HG02763 (cell line): ENCODE measurements around the gene RHBG.

Source experiments
- ATAC-seq: cut with Tn5 transposase; IDR thresholded peaks from one replicate; pipeline ENCODE4 v1.9.1; 2021; ENCODE audit warnings: mild to moderate bottlenecking, moderate library complexity; ENCODE audit not compliant: unreplicated experiment

The RHBG gene

DNA sequence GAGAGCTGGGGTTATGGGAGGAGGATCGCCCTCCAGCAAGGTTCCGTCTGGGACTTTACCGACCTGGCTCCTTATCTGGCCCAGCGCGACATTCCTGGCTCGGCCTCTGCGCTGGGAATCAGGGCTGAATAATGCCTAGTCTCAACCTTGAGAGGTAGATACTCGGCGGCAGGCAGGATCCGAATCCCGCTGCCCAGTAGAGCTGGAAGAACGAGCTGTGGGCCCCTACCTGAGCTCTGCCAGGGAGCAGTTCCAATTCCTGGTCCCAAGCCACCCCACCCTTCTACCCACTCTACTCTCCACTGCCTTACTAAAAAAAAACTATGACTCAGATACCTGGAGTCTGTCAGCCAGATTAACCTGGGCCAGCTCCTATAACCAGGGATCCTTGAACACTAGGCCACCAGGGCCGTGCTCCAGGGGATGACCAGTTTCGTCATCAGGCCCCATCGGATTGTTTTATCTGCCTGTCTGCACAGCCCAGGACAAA, 53.6 kb downstream of the RHBG start:
- ATAC-seq = no peak

DNA sequence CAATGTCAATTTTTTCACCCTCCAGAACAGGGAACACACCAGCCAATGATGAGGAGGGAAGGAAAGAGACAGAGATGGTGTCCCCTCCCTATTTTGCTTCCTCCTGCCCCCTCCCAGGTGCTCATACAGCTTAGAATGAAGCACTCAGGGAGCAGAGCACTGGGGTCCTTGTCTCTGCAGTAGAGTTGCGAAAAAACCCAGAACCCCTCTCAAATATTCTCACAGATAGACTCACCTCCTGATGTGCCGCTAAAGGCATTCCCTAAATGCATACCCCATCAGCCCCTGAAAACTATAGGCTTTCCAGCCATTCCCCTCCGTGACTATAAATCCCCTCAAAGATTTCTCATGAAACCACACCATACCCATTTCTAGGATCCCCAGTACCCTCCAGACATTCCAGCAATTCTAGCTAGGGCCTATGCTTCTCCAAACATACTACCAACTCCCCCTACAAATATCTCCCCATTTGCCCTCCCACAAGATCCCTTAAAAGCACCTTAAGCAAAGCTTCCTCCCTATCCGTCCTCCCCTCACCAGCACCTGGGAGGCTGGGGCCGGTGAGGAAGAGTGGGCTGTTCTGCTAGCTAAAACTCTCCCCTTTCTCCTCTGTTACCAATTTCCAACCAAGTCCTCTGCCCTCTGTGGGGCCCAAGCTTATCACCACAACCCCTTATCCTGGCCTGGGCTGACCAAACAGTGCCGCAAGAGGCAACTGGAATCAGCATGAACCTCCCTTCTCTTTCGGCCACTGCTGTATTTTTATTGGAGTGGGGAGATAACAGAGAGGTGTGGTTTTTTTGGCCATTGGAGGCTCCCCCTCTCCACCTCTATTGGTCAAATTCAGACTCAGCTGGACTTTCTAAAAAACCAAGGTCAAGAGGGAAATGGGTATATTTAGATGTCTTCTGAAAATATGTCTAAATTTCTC, 54.7 kb downstream of the RHBG start:
- ATAC-seq = no peak

DNA sequence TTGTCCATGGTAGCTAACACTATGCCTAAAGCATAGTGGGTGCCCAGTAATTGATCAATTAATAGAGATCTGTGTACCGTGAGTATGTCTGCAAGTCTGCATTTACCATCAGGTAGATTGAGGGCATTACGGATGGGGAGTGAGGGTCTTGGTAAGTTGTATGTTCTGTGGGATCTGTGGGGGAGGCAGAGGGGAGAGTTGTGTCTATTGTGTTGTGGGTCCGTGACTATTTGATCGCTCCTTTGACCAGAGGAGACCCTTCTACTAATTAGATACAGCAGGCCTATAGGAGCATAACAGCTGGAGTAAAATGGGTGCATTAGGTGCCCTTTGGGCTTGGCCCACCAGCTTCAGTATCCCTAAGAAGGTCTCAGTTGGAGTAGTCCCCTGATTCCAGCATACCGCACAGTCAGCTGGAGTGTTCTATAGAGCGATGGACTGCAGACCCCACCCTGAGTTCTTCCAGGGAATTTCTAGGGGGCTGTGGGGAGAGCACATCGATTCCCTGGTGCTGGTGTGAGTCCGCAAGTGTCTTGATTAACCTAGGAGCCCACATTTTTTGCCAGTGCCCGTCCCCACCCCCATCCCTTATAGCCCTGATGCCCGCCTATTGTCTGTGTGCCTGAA, 55.9 kb downstream of the RHBG start:
- ATAC-seq = no peak

DNA sequence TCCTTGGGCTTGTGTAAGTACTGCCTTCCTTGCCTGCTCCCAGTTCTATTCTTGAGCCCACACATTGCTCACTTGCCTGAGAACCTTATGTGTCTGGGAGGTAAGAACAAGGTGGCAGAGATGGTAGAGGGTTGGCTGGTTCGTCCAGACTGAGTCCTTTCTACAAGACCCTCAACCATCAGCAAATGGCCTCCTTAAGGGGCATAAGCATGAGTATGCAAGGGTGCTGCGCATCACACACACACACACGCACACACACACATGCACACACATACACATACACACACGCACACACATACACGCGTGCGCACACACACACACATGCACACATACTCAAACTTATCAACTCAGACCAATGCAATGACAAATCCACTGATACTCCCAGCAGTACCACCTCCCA, 56.9 kb downstream of the RHBG start:
- ATAC-seq = no peak

DNA sequence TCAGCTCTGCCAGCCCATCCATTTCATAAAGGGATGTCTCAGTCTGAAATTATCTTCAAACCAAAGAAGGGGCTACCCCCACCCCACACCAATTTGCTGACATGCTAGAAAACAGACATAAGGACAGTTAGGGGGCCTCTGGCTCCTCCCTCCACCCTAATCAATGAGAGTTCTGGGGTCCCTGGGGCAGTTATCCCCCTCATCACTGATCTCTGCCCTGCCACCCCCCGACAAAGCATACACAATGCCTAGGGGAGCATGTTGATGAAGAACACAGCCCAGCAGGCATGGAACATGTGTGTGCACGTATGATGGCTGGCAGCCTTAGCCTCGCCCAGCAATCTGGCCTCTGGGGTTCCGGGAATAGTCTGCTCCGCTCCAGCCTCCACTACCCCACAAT, 58.9 kb downstream of the RHBG start:
- no peak for ATAC-seq

DNA sequence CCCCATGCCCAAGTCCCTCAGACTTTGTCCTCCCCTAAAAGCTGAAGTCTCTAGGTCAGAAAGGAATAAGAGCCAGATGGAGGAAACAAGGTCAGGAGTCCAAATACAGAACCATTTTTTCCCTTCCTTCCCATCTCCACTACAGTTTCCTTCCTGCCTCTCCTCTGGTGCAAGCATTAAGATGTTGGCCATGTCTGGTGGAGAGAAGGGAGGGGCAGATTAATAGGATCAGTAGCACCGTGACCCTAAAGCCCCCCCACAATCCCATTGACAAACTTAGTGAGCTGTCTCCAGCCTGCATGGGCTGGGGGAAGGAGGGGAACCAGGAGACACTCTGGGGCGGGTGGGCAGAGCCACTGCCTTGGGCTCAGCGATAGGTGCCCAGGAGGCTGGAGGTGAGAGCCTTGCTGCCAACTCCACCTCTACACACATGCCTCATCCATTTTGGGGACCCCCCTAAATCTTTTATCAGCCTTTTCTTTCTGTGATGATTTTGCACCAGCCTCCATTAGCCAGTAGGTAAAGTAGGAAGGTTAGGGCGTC, 59.8 kb downstream of the RHBG start:
- no peak for ATAC-seq

DNA sequence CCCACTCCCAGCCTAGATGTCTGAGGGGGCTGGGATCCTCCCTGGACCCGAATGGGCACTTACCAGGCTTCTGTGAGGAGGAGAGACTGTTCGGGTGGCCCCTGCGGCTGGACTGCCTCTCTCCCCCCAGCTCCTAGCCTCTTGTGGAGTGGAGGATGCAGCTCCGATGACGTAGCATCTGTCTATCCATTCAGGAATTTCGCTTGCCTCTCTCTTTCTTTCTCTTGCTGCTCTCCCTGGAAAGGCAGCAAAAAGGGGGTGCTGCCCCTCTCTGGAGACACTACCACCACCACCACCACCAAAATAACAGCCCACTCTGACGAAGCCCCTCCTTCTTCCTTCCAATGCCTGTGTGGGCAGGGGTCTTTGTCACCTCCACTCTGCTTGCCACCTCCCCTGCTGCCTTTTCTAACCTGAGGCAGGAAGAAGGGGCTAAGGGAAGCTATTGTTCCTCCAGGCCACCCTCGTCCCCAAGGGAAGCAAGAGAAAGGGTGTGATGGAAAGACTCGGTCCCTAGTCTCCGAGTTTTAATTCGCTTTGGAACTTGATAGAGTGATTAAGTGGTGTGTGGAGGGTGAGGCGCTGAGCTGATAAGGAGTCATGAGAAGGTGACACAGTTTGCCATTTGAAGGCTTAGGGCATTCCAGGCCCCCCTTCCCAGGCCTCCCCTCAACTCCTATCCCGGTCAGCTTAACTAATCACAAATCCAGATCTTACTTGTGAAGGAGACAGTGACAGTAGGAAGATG, 60.5 kb downstream of the RHBG start:
- ATAC-seq = no peak

DNA sequence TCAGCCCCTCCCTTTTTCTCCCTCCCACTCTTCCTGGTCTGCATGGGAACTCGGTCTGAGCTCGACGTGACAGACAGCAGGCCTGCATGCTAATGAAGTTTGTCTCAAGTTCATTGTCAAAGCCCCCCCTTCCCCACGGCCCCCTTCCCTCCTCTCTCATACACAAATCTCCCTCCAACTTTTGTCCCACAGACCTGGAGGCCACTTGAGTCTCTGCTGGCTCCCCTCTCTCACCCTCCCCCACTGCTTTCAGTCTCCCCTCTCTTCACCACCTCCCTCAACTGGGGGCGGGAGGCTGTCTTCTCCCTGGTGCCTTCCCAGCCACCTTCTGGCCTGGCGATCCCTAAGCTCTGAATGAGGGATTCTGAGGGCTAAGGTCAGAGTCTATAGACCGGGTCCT, 61.3 kb downstream of the RHBG start:
- no peak for ATAC-seq

DNA sequence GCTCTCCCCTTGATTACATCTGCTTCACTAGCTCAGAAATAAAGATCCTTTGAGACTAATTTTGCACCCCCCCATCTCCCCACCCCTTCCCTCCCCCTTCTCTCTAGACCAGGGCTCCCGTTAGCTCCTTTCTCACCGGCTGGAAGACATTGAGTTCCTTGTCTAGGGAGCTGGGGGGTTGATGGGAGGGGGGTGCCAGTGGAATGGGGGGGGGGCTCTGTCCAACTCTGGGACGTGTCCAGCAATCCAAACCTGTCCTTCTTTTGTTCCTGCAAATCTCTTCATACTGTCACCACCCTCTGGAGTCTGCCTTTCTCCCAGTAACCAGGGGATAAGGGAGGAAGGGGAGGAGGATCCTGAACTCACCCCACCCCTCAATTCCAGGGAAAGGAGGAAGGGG, 61.9 kb downstream of the RHBG start:
- no peak for ATAC-seq

DNA sequence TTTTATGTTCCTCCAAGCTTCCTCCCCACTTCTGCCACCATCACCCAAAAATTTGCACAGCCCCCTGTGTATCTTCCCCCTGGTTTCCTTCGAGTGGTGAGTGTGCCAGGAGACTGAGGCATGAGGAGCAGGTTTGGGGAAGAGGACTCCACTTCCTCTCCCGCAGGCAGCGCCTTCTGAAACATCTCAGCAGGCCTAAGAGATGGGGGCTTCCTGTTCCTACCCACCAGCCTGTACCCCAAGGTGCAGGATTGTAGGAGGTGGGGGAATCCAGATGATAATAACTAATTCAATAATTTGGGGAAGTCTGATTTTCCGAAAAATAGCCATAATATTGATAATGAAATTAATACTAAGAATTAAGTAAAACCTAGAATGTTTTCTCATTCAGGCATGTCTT, 62.4 kb downstream of the RHBG start:
- ATAC-seq = no peak

DNA sequence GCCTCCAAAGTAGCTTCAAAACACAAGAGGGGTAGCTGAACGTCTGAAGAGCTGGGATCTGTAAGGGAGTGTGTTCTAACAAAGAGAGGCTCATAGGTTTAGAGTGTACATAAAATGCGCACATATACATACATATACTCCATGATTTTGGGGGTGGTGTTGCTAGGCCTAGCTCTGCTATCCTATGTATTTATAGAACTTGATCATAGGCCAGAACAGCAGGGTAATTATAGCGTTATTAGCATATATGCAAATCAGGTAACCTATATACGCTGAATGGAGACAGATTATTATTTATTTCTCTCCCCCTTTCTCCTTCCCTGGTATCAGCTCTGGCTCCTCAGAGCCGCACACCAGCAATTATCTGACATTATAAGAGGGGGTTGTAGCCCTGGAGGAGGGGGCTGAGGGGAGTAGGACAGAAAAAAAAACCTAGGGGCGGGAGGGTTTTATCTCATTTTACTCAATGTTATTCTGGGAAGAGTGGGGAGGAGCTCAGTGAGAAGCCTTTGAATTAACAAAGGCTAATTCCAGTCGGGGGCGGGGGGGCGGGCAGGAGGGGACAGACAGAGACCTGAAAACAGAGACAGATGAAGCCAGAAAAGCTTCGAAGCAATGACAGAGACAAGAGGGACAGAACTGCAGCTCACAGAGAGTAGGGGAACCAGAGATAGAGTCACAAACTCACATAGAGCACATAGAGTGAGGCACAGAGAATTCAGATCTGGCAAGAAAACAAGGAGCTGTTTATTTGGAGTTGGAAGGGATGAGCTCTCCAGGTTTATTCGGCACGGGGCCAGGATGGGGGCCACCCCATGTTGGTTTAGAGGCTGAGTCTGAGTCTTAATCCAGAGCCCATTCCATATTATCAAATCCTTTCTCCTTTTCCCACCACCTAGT, 63.0 kb downstream of the RHBG start:
- no peak for ATAC-seq

DNA sequence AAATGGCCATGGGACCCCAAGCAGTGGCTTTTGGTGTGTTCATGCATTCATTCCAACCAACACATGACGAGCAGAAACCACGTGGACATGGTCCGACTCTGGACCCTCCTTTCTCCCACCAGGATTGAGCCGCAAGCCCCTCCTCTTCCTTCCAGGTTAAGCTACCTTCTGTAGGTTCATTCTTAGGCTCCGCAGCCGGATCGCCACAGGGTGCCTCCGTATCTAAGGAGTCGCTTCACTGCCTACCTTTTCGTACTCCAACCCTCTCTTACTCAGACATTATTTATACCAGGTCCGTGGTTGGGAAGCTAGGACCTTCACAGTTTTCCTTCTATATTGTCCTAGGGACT, 63.6 kb downstream of the RHBG start:
- ATAC-seq = no peak

DNA sequence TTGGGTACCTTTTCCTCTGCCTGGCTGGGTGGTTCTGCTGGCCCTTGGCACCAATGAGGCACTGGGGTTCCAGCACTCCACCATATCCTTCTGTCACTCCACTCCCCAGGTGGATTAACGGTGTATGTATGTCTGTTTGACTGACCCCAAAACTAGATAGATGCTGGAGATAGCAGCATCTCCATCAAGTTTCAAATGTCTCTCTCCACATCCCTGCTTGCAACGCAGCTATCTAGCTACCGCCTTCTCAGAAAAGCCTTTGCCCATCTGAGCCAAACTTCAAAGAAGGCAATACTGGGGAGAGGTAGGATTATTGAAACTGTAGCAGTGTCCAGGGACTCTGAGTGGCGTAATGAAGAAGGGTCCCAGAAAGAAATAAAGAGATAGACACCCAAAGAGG, 64.0 kb downstream of the RHBG start:
- ATAC-seq = no peak

DNA sequence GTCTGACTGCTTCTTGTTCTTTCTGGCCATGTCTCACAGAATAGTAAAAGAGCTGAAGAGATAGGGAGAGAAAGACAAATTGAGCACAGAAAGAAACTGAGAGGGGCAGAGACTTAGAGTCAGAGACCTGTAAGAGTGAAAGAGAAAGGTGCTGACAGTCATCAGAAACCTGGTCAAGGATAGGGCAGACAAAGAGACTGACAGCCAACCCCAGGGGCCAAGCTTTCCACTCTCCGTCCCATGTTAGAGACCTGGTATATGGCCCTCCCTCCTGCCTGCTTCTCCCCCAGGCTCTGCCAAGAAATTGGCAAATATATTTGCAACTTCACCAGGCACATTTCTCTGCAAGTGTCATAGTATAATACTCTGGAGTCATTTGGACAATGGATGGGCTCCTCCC, 64.6 kb downstream of the RHBG start:
- ATAC-seq = no peak
